Upper lobe of left lung (tissue), 6 donors: Measurements from ENCODE around the gene CBL. TPM values are rescaled to one million over a fixed set of nuclear protein-coding genes. Genes with fewer than 3 reads are reported as not detected.
A peak's percentile ranks its signal among the peaks of the same experiment; 100 is the strongest.

Experiments
- ATAC-seq, 2 donors: fragments of 200-7000 bp; cut with Tn5 transposase; one replicate each; pipeline ENCODE4 v1.9.1; 2022; ENCODE audit warnings: mild to moderate bottlenecking in 2 of 2, moderate library complexity in 2 of 2; ENCODE audit not compliant: low FRiP score in 2 of 2
- DNase-seq, 2 donors: peaks; one replicate each; pipeline ENCODE4 v3.0.0-alpha.2; 2019 to 2020
- H3K27ac ChIP-seq, 4 donors: fragments of 200-600 bp; sonication (generic); one replicate each; pipeline ENCODE4 v1.5.1; 2016 to 2019
- H3K27me3 ChIP-seq, 4 donors: fragments of 200-600 bp; sonication (generic); one replicate each; pipeline ENCODE4 v1.5.1; 2017 to 2019
- H3K36me3 ChIP-seq, 4 donors: fragments of 200-600 bp; sonication (generic); one replicate each; pipeline ENCODE4 v1.5.1; 2016 to 2019
- H3K4me1 ChIP-seq, 4 donors: fragments of 200-600 bp; sonication (generic); one replicate each; pipeline ENCODE4 v1.5.1; 2018 to 2019
- H3K4me3 ChIP-seq, 4 donors: fragments of 200-600 bp; sonication (generic); one replicate each; pipeline ENCODE4 v1.5.1; 2017 to 2019; ENCODE audit warnings: mild to moderate bottlenecking in 2 of 4, moderate library complexity in 1 of 4
- H3K9me3 ChIP-seq, 4 donors: fragments of 200-600 bp; sonication (generic); one replicate each; pipeline ENCODE4 v1.5.1; 2018 to 2019
- CTCF ChIP-seq, 6 experiments: fragments of 450-650 bp in 4 of 6; fragments of 200-600 bp in 2 of 6; sonication (generic) in 2 of 6; IDR thresholded peaks; one replicate each; pipeline ENCODE4 v1.5.1; 2016 to 2019; ENCODE audit warnings: antibody characterized with exemption in 6 of 6
- EP300 ChIP-seq, 4 donors: sonication (generic); formaldehyde crosslinking; IDR thresholded peaks; one replicate each; pipeline ENCODE4 v1.5.1; 2017; ENCODE audit warnings: antibody characterized with exemption in 4 of 4, control low read depth in 2 of 4
- POLR2A ChIP-seq, 4 donors: fragments of 450-650 bp; IDR thresholded peaks; one replicate each; pipeline ENCODE4 v1.5.1; 2016 to 2017; ENCODE audit warnings: antibody characterized with exemption in 4 of 4, mild to moderate bottlenecking in 2 of 4
- POLR2AphosphoS5 ChIP-seq, 2 donors: sonication (generic); formaldehyde crosslinking; IDR thresholded peaks; one replicate each; pipeline ENCODE4 v1.5.1; 2017; ENCODE audit warnings: antibody characterized with exemption in 2 of 2
- WGBS, 2 donors: methylation state at CpG; one replicate each; pipeline ENCODE4 v1.1.5; 2017 to 2018; 5-methylcytosine and 5-hydroxymethylcytosine counted together
- total RNA-seq, 6 donors: library from RNA; depleted of rRNA in 4 of 6; stranded (reverse); fragments of >200 nt in 4 of 6; gene quantifications; one replicate each; pipeline versions ENCODE4 v1.1.0 to v1.2.1, GENCODE V29; 2016 to 2021
- donor health status: DM: no; HTN: no; CAD: no; lungs with moderate emphysema.
- donor health status: DM: no; HTN: yes; CAD: no; lungs with severe emphysema.

CBL gene
- total RNA-seq, 6 donors from 2014 or later = 15.4 to 32.2 (median 18.9) TPM

GRCh38 chr11:119322921-119323531, 116.9 kb downstream of the CBL start:
- H3K27me3 ChIP-seq = peaks cover 0 to 11% (median 3%) of the 10 kb centered on the region in 4 donors
- H3K9me3 ChIP-seq = no peaks in the 10 kb centered on the region
- H3K4me3 ChIP-seq = no peak overlapping the region
- peaks cover 30 to 46% (median 37%) of the 10 kb centered on the region in 4 donors for H3K4me1 ChIP-seq
- no peaks in the 10 kb centered on the region for H3K36me3 ChIP-seq
- DNase-seq = peak in 1 of 2 donors; percentile 36
- TF ChIP-seq EP300 (IDR thresholded peaks at IDR 0.05) (no peak), POLR2A (IDR thresholded peaks at IDR 0.05) (no peak), CTCF (IDR thresholded peaks at IDR 0.05) (no peak), POLR2AphosphoS5 (IDR thresholded peaks at IDR 0.05) (no peak)
- peak overlapping the region in 2 of 4 donors; percentile 91 to 96 for H3K27ac ChIP-seq
- ATAC-seq = no peak
- 80 to 85% methylated on average over 20 of the region's 20 CpGs for WGBS, 2 donors

GRCh38 chr11:119323532-119324033, 117.4 kb downstream of the CBL start:
- TF ChIP-seq EP300 (IDR thresholded peaks at IDR 0.05) (no peak), CTCF (IDR thresholded peaks at IDR 0.05) (peak; percentile 53 to 88 (median 70)), POLR2AphosphoS5 (IDR thresholded peaks at IDR 0.05) (no peak), POLR2A (IDR thresholded peaks at IDR 0.05) (no peak)
- H3K27me3 ChIP-seq = peaks cover 0 to 11% (median 3%) of the 10 kb centered on the region in 4 donors
- peak in 1 of 2 donors; percentile 68 for DNase-seq
- 19 to 24% methylated on average over 8 of the region's 8 CpGs for WGBS, 2 donors
- no peak overlapping the region for H3K27ac ChIP-seq
- no peaks in the 10 kb centered on the region for H3K9me3 ChIP-seq
- ATAC-seq = peak; percentile 7 to 47
- H3K4me3 ChIP-seq = no peak overlapping the region
- H3K36me3 ChIP-seq = no peaks in the 10 kb centered on the region
- peaks cover 27 to 41% (median 32%) of the 10 kb centered on the region in 4 donors for H3K4me1 ChIP-seq

GRCh38 chr11:119324189-119324588, 118.0 kb downstream of the CBL start:
- Histone ChIP-seq H3K9me3 (no peaks in the 10 kb centered on the region), H3K4me3 (no peak overlapping the region), H3K4me1 (peaks cover 23 to 35% (median 28%) of the 10 kb centered on the region in 4 donors), H3K27ac (no peak overlapping the region), H3K27me3 (peaks cover 0 to 11% (median 3%) of the 10 kb centered on the region in 4 donors), H3K36me3 (no peaks in the 10 kb centered on the region)
- ATAC-seq (no peak), DNase-seq (no peak)
- WGBS, 2 donors = 80 to 86% methylated on average over 4 of the region's 4 CpGs
- TF ChIP-seq POLR2A (IDR thresholded peaks at IDR 0.05) = no peak
- TF ChIP-seq POLR2AphosphoS5 (IDR thresholded peaks at IDR 0.05) = no peak
- TF ChIP-seq EP300 (IDR thresholded peaks at IDR 0.05) = no peak
- no peak for TF ChIP-seq CTCF (IDR thresholded peaks at IDR 0.05)

GRCh38 chr11:119329320-119329719, 123.2 kb downstream of the CBL start:
- H3K27ac ChIP-seq = no peak overlapping the region
- ATAC-seq = no peak
- H3K36me3 ChIP-seq = no peaks in the 10 kb centered on the region
- WGBS, 2 donors = 81 to 82% methylated on average over 2 of the region's 2 CpGs
- no peaks in the 10 kb centered on the region for H3K27me3 ChIP-seq
- no peaks in the 10 kb centered on the region for H3K9me3 ChIP-seq
- peaks cover 0 to 15% (median 0%) of the 10 kb centered on the region in 4 donors for H3K4me1 ChIP-seq
- no peak overlapping the region for H3K4me3 ChIP-seq
- no peak for DNase-seq
- TF ChIP-seq EP300 (IDR thresholded peaks at IDR 0.05) (no peak), CTCF (IDR thresholded peaks at IDR 0.05) (no peak), POLR2AphosphoS5 (IDR thresholded peaks at IDR 0.05) (no peak), POLR2A (IDR thresholded peaks at IDR 0.05) (no peak)
